Lung microvascular endothelial cell (primary cell): ENCODE data around the gene TAX1BP1. TPM values are rescaled to one million over a fixed set of nuclear protein-coding genes. Genes with fewer than 3 reads are reported as not detected.

Source experiments
- DNase-seq, 2 donors: peaks; one replicate each; pipeline versions ENCODE4 v3.0.0 to v3.0.0-alpha.2; 2010; ENCODE audit warnings: low read depth in 2 of 2
- total RNA-seq: library from RNA; depleted of rRNA; stranded (reverse); fragments of >200 nt; gene quantifications from 2 replicates; pipeline ENCODE4 v1.2.1, GENCODE V29; 2014

Gene TAX1BP1
- total RNA-seq, 1 donor from 2014 or later = 59.3 TPM

GRCh38 chr7:27779873-27780272 is 39.9 kb downstream of the TAX1BP1 start:
- no peak for DNase-seq

GRCh38 chr7:27781188-27781587 is 41.2 kb downstream of the TAX1BP1 start:
- DNase-seq = no peak

GRCh38 chr7:27782849-27783248 is 42.9 kb downstream of the TAX1BP1 start:
- DNase-seq = peak; percentile 5 to 19

- DNase-seq = peak; percentile 60 to 72
Observed at GRCh38 chr7:27784399-27785053, 44.6 kb downstream of the TAX1BP1 start.

GRCh38 chr7:27788437-27788836 is 48.5 kb downstream of the TAX1BP1 start:
- no peak for DNase-seq

GRCh38 chr7:27793780-27794179 is 53.8 kb downstream of the TAX1BP1 start:
- DNase-seq = no peak

GRCh38 chr7:27795977-27796376 is 56.0 kb downstream of the TAX1BP1 start:
- DNase-seq = no peak

GRCh38 chr7:27799212-27799611 is 59.2 kb downstream of the TAX1BP1 start:
- no peak for DNase-seq

GRCh38 chr7:27802999-27803398 is 63.0 kb downstream of the TAX1BP1 start:
- DNase-seq = no peak

- no peak for DNase-seq
Observed at GRCh38 chr7:27804139-27804538, 64.2 kb downstream of the TAX1BP1 start.

- peak in 1 of 2 donors; percentile 25 for DNase-seq
Observed at GRCh38 chr7:27808626-27809025, 68.7 kb downstream of the TAX1BP1 start.

GRCh38 chr7:27810186-27810585 is 70.2 kb downstream of the TAX1BP1 start:
- no peak for DNase-seq

GRCh38 chr7:27812706-27813105 is 72.7 kb downstream of the TAX1BP1 start:
- no peak for DNase-seq

- no peak for DNase-seq
Observed at GRCh38 chr7:27822245-27822644, 82.3 kb downstream of the TAX1BP1 start.

GRCh38 chr7:27825891-27826290 is 85.9 kb downstream of the TAX1BP1 start:
- DNase-seq = no peak

GRCh38 chr7:27826357-27826756 is 86.4 kb downstream of the TAX1BP1 start:
- no peak for DNase-seq

- no peak for DNase-seq
Observed at GRCh38 chr7:27834179-27834921, 94.4 kb downstream of the TAX1BP1 start.

GRCh38 chr7:27835376-27835775 is 95.4 kb downstream of the TAX1BP1 start:
- DNase-seq = peak; percentile 39 to 67

- DNase-seq = no peak
Observed at GRCh38 chr7:27836536-27836935, 96.6 kb downstream of the TAX1BP1 start.

GRCh38 chr7:27839099-27839498 is 99.1 kb downstream of the TAX1BP1 start:
- DNase-seq = no peak

GRCh38 chr7:27840313-27840712 is 100.4 kb downstream of the TAX1BP1 start:
- no peak for DNase-seq

- no peak for DNase-seq
Observed at GRCh38 chr7:27840760-27841364, 100.9 kb downstream of the TAX1BP1 start.
